GM10266 (cell line): ENCODE data around the gene DNAH17.

ENCODE experiments used
- DNase-seq: peaks from one replicate; pipeline ENCODE4 v3.0.0; 2012; ENCODE audit errors: extremely low spot score
- CTCF ChIP-seq: IDR thresholded peaks from 2 replicates; pipeline ENCODE4 v1.5.1; 2012; ENCODE audit warnings: mild to moderate bottlenecking, low read depth; ENCODE audit not compliant: control insufficient read depth, insufficient read depth; ENCODE audit errors: missing control alignments

The DNAH17 gene

DNA sequence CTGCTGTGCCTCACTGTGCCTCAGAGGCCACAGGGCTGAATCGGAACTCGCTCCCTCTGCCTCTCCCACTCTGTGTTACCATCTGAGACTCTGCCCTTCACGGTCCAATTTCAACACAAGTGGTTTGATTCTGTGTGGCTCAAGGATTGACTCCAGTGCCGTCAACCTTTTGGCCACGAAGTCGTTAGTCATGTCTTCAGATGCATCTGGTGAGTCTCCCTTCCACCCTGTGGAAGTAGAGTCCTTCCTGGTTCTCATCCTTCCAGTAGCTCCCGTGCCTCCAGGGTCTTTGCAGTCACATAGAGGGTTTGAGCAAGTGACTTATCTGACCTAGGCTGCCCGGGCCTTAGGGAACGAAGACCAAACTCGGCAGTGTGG is 147.6 kb downstream of the DNAH17 start:
- no peak for TF ChIP-seq CTCF

GRCh38 chr17:78428836-78429617 is 148.2 kb downstream of the DNAH17 start:
- TF ChIP-seq CTCF, result no peak
- no peak for DNase-seq

More for the DNA sequence above, 147.6 kb downstream of the DNAH17 start:
- no peak for DNase-seq

GRCh38 chr17:78428025-78428575 is 149.1 kb downstream of the DNAH17 start:
- TF ChIP-seq CTCF, result no peak
- DNase-seq, result no peak

DNA sequence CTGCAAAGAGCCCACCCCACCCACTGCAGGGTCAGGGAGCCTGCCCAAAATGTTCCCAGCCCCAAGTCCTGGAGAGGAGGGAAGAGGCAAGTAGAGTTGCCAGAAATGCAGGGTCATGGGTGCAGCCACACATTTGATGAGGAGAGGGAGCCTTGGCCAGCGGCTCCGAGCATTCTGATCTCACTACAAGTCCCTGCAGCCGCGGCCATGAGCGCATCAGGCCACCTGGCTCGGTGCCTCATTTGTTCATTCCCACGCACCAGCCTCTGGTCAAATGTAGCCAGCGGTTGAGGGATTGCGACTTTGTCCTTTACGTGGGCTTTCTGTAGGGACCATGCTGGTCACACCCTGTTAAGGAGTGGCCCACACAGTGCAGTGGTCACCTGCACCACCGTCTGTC is 150.1 kb downstream of the DNAH17 start:
- TF ChIP-seq CTCF, result no peak
- DNase-seq, result no peak

GRCh38 chr17:78426293-78426879 is 150.8 kb downstream of the DNAH17 start:
- no peak for TF ChIP-seq CTCF
- no peak for DNase-seq

DNA sequence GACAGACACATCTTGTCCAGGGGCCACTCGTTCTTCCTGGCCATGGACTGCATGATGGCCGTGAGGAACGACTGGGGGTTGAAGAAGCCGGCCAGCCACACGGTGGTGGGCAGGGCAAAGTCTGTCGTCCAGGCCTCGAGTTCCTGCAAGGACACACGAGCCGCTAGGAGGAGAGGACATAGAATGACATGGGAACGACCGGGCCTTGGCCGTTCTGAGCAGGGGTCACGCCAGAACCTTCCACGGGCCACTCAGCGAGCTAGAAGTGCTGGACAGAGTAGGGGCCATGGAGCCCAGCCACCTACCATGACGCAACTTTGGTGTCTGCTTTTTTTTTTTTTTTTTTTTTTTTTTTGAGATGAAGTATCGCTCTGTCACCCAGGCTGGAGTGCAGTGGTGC is 151.8 kb downstream of the DNAH17 start:
- DNase-seq, result no peak
- TF ChIP-seq CTCF, result no peak
